Cardiac muscle cell (in vitro differentiated cells and primary cell): ENCODE data around the gene BOLA2B. TPM values are rescaled to one million over a fixed set of nuclear protein-coding genes. Genes with fewer than 3 reads are reported as not detected.

Source experiments
- DNase-seq, 2 donors: peaks; one replicate each; pipeline versions ENCODE4 v3.0.0 to v3.0.0-alpha.2; 2010 to 2017; ENCODE audit warnings: low read depth in 1 of 2, low spot score in 1 of 2
- H3K27ac ChIP-seq: fragments of 200-600 bp; sonication (generic); 2 replicates; pipeline ENCODE4 v1.5.1; 2016
- H3K27me3 ChIP-seq: fragments of 200-600 bp; sonication (generic); 2 replicates; pipeline ENCODE4 v1.6.0; 2016; ENCODE audit warnings: control low read depth
- H3K36me3 ChIP-seq: fragments of 200-600 bp; sonication (generic); 2 replicates; pipeline ENCODE4 v1.5.1; 2016; ENCODE audit warnings: control low read depth
- H3K4me1 ChIP-seq: fragments of 200-600 bp; sonication (generic); 2 replicates; pipeline ENCODE4 v1.8.1; 2017; ENCODE audit warnings: low read depth, mild to moderate bottlenecking, mixed run types
- H3K4me3 ChIP-seq: fragments of 200-600 bp; sonication (generic); 2 replicates; pipeline ENCODE4 v1.5.1; 2016; ENCODE audit warnings: mild to moderate bottlenecking
- H3K9me3 ChIP-seq: fragments of 200-600 bp; sonication (generic); 2 replicates; pipeline ENCODE4 v1.5.1; 2017; ENCODE audit warnings: low read depth, mild to moderate bottlenecking, control low read depth
- CTCF ChIP-seq: IDR thresholded peaks from 2 replicates; pipeline ENCODE4 v1.5.1; 2012; ENCODE audit warnings: low read depth, mild to moderate bottlenecking, low read length
- polyA plus RNA-seq: library from polyadenylated mRNA; unstranded; fragments of >200 nt; fragmentation: Nextera tagmentation; extraction: Ambion mirVana; gene quantifications from 2 replicates; pipeline ENCODE4 v1.2.1, GENCODE V29; 2016
- total RNA-seq: library from RNA; depleted of rRNA; stranded (reverse); fragments of >200 nt; gene quantifications from 2 replicates; pipeline ENCODE4 v1.2.3, GENCODE V29; 2016

BOLA2B gene
- total and polyA plus RNA-seq, 2 experiments from 2014 or later = 146 to 254 TPM

- H3K36me3 ChIP-seq = no peaks in the 10 kb centered on the region
- no peak overlapping the region for H3K4me3 ChIP-seq
- H3K9me3 ChIP-seq = no peaks in the 10 kb centered on the region
- no peak overlapping the region for H3K27ac ChIP-seq
- no peak for DNase-seq
- no peak for TF ChIP-seq CTCF
- no peaks in the 10 kb centered on the region for H3K4me1 ChIP-seq
- no peaks in the 10 kb centered on the region for H3K27me3 ChIP-seq
These were observed 8.4 kb downstream of the BOLA2B start for GRCh38 chr16:30184891-30185682.

GRCh38 chr16:30184096-30184890, 9.2 kb downstream of the BOLA2B start:
- H3K36me3 ChIP-seq = no peaks in the 10 kb centered on the region
- H3K9me3 ChIP-seq = no peaks in the 10 kb centered on the region
- no peak for DNase-seq
- no peak overlapping the region for H3K27ac ChIP-seq
- no peak overlapping the region for H3K4me3 ChIP-seq
- H3K27me3 ChIP-seq = no peaks in the 10 kb centered on the region
- H3K4me1 ChIP-seq = no peaks in the 10 kb centered on the region
- no peak for TF ChIP-seq CTCF

- Histone ChIP-seq H3K4me3 (peak within 1 kb of the TSS; percentile 51), H3K9me3 (no peaks in the 10 kb centered on the region), H3K4me1 (no peaks in the 10 kb centered on the region), H3K27ac (peak within 1 kb of the TSS; percentile 40), H3K27me3 (no peaks in the 10 kb centered on the region), H3K36me3 (no peaks in the 10 kb centered on the region)
- peak; percentile 78 to 86 for DNase-seq
- no peak for TF ChIP-seq CTCF
These were observed 10.0 kb downstream of the BOLA2B start, which contains the start of gene CORO1A for GRCh38 chr16:30183233-30184095. Gene CORO1A (plus strand): TSS chr16:30183602. CDS start chr16:30185210, 1,608 bp downstream.

- H3K4me1 ChIP-seq = no peaks in the 10 kb centered on the region
- no peak for TF ChIP-seq CTCF
- no peak overlapping the region for H3K4me3 ChIP-seq
These were observed 12.7 kb downstream of the BOLA2B start for GRCh38 chr16:30180741-30181140.

GRCh38 chr16:30179931-30180330, 13.5 kb downstream of the BOLA2B start:
- TF ChIP-seq CTCF = no peak
- no peaks in the 10 kb centered on the region for H3K27me3 ChIP-seq
- no peaks in the 10 kb centered on the region for H3K9me3 ChIP-seq
- no peak for DNase-seq
- H3K4me3 ChIP-seq = no peak overlapping the region
- H3K4me1 ChIP-seq = no peaks in the 10 kb centered on the region
- H3K36me3 ChIP-seq = no peaks in the 10 kb centered on the region
- no peak overlapping the region for H3K27ac ChIP-seq

More at GRCh38 chr16:30180741-30181140, 12.7 kb downstream of the BOLA2B start:
- no peak for DNase-seq
- Histone ChIP-seq H3K27ac (no peak overlapping the region), H3K36me3 (no peaks in the 10 kb centered on the region), H3K27me3 (no peaks in the 10 kb centered on the region), H3K9me3 (no peaks in the 10 kb centered on the region)
